Right lobe of liver (tissue), 4 donors: ENCODE data around the gene AXDND1.
"Not testable (repeated sequence)": the region's sequence is repeated elsewhere in the genome, so short reads cannot be mapped to it uniquely, and the experiment has no call there.

Source experiments
- POLR2A ChIP-seq: fragments of 450-650 bp; IDR thresholded peaks from one replicate; pipeline ENCODE4 v1.6.1; 2017; ENCODE audit warnings: antibody characterized with exemption, mild to moderate bottlenecking
- TF ChIP-seq, protein P1 (sequence below), 4 donors: fragments of 200-600 bp in 3 of 4; fragments of 450-650 bp in 1 of 4; IDR thresholded peaks; one replicate each; pipeline versions ENCODE4 v1.5.1 to v1.8.0; 2016 to 2022; ENCODE audit warnings: antibody characterized with exemption in 4 of 4, mild to moderate bottlenecking in 2 of 4
- donor health status: DM: no; HTN: no; CAD: no.
- donor health status: DM: no; HTN: no; CAD: no.
- donor health status: DM: no; HTN: yes; CAD: no.

DNA sequence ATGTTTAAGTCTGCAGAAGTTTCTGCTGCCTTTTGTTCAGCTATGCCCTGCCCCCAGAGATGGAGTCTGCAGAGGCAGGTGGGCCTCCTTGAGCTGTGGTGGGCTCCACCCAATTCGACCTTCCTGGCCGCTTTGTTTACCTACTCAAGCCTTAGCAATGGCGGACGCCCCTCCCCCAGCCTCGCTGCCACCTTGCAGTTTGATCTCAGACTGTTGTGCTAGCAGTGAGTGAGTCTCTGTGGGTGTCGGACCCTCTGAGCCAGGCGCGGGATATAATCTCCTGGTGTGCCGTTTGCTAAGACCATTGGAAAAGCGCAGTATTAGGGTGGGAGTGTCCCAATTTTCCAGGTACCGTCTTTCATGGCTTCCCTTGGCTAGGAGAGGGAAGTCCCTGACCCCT is 99.9 kb downstream of the AXDND1 start:
- TF ChIP-seq, protein P1, sequence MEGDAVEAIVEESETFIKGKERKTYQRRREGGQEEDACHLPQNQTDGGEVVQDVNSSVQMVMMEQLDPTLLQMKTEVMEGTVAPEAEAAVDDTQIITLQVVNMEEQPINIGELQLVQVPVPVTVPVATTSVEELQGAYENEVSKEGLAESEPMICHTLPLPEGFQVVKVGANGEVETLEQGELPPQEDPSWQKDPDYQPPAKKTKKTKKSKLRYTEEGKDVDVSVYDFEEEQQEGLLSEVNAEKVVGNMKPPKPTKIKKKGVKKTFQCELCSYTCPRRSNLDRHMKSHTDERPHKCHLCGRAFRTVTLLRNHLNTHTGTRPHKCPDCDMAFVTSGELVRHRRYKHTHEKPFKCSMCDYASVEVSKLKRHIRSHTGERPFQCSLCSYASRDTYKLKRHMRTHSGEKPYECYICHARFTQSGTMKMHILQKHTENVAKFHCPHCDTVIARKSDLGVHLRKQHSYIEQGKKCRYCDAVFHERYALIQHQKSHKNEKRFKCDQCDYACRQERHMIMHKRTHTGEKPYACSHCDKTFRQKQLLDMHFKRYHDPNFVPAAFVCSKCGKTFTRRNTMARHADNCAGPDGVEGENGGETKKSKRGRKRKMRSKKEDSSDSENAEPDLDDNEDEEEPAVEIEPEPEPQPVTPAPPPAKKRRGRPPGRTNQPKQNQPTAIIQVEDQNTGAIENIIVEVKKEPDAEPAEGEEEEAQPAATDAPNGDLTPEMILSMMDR (IDR thresholded peaks at IDR 0.05) = not testable (repeated sequence)
- not testable (repeated sequence) for TF ChIP-seq POLR2A
